Fibroblast of villous mesenchyme (primary cell): ENCODE results near the gene SLFN12. TPM values are rescaled to one million over a fixed set of nuclear protein-coding genes. Genes with fewer than 3 reads are reported as not detected.
"Not testable (repeated sequence)": the region's sequence is repeated elsewhere in the genome, so short reads cannot be mapped to it uniquely, and the experiment has no call there.

Experiments
- DNase-seq: peaks from one replicate; pipeline ENCODE4 v3.0.0-alpha.2; 2010; ENCODE audit warnings: low read depth
- H3K4me3 ChIP-seq: 2 replicates; pipeline ENCODE4 v1.5.1; 2011; ENCODE audit warnings: low read depth, mild to moderate bottlenecking, low read length
- CTCF ChIP-seq: IDR thresholded peaks from 2 replicates; pipeline ENCODE4 v1.5.1; 2012; ENCODE audit warnings: low read depth, mild to moderate bottlenecking, low read length; ENCODE audit not compliant: insufficient read depth
- total RNA-seq: library from RNA; depleted of rRNA; stranded (reverse); fragments of >200 nt; gene quantifications from 2 replicates; pipeline ENCODE4 v1.2.3, GENCODE V29; 2012

The SLFN12 gene
- total RNA-seq, 1 donor, result 47.9 TPM

DNA sequence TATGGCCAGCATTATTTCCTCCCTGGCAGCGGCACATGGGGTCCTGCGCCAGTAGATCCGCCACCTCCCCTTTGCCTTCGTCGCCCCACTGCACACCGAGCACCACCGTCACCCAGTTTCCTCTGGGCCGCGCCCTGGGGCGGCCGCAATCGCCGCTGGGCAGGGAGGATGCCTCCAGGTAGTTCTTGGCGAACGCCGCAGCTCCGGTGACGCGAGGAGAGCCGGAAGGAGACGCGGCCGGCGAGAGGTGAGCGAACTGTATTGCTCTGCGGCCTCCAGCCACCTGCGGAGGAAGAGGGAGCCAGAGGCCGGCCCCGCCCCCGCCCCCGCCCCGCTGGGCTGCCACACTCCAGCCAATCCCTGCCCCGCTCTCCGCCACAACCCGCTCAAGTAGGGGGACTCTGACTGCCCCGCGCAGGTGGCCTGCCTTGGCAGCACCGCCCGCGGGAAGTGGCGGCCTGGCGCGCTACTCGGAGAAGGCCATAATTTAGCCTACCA is 28.1 kb upstream of the SLFN12 start:
- no peak overlapping the region for H3K4me3 ChIP-seq
- no peak for TF ChIP-seq CTCF
- no peak for DNase-seq

GRCh38 chr17:35454035-35454434 is 21.7 kb upstream of the SLFN12 start:
- not testable (repeated sequence) for DNase-seq, H3K4me3 ChIP-seq

DNA sequence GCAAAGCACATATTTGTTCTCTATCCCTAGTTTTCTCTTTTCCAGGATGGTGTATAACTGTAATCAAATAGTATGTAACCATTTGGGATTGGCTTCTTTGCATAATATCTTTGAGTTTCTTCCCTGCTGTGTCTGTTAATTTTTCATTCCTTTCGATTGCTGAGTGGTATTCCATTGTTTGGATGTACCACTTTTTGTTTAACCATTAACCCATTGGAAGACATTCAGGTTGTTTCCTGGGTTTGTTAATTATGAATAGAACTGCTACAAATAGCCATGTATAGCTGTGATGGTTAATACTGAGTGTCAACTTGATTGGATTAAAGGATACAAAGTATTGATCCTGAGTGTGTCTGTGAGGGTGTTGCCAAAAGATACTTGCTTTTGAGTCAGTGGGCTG is 20.9 kb upstream of the SLFN12 start:
- TF ChIP-seq CTCF, result no peak
- DNase-seq, result no peak
- no peak overlapping the region for H3K4me3 ChIP-seq

- peak; percentile 7 for DNase-seq
- TF ChIP-seq CTCF, result no peak
- H3K4me3 ChIP-seq, result peak overlapping the region; percentile 23
Measured at GRCh38 chr17:35449371-35449931, 17.2 kb upstream of the SLFN12 start.

GRCh38 chr17:35448899-35449227 is 16.6 kb upstream of the SLFN12 start:
- no peak for TF ChIP-seq CTCF
- no peak for DNase-seq
- H3K4me3 ChIP-seq, result peak overlapping the region; percentile 64

- DNase-seq, result peak; percentile 29
- peak within 1 kb of the TSS; percentile 64 for H3K4me3 ChIP-seq
- TF ChIP-seq CTCF, result no peak
Measured at GRCh38 chr17:35448214-35448898, 16.1 kb upstream of the SLFN12 start, which contains the start of gene SLFN13. SLFN13 (minus strand) TSS chr17:35448766; CDS start chr17:35445680, 3,086 bp downstream.

GRCh38 chr17:35447499-35447898 is 15.2 kb upstream of the SLFN12 start:
- no peak for DNase-seq
- H3K4me3 ChIP-seq, result no peak overlapping the region
- TF ChIP-seq CTCF, result no peak
